ENCODE data around the gene PTPRE. TPM values are rescaled to one million over a fixed set of nuclear protein-coding genes. Genes with fewer than 3 reads are reported as not detected.

PTPRE gene
- total and polyA plus RNA-seq, 10 of the 15 experiments (the other 5 are each of a cell fraction or from before 2014, with no cell fraction given): 2.9 to 7.6 (median 5.8) TPM

GRCh38 chr10:128080641-128081040 is 173.7 kb downstream of the PTPRE start:
- POLR2A ChIA-PET: no interaction called here
- in situ Hi-C loops (cut with MboI): no loop called here
- TF ChIP-seq NR2C1 (IDR thresholded peaks at IDR 0.05) (no peak), USF1 (IDR thresholded peaks at IDR 0.05; ENCODE audit: borderline replicate concordance, extremely low read length, insufficient read depth, low read depth, low read length) (no peak), NKRF (conservative IDR thresholded peaks at IDR 0.05) (no peak), TCF12 (IDR thresholded peaks at IDR 0.05; ENCODE audit: low read depth, low read length) (no peak), SMAD5 (IDR thresholded peaks at IDR 0.05; ENCODE audit: low read depth) (no peak), SREBF2 (IDR thresholded peaks at IDR 0.05; ENCODE audit: low read length) (no peak), ZBTB33 (IDR thresholded peaks at IDR 0.05) (no peak), MTA3 (IDR thresholded peaks at IDR 0.05; ENCODE audit: borderline replicate concordance, low read length) (no peak), CBX3 (IDR thresholded peaks at IDR 0.05; ENCODE audit: borderline replicate concordance, low read depth) (no peak), ZSCAN29 (IDR thresholded peaks at IDR 0.05) (no peak), JUND (IDR thresholded peaks at IDR 0.05; ENCODE audit: low read depth, low read length) (no peak), CREB1 (IDR thresholded peaks at IDR 0.05; ENCODE audit: low read depth) (no peak), E4F1 (IDR thresholded peaks at IDR 0.05; ENCODE audit: borderline replicate concordance, partially characterized antibody) (no peak), E2F8 (IDR thresholded peaks at IDR 0.05; ENCODE audit: low read depth, partially characterized antibody) (no peak), RELA (IDR thresholded peaks at IDR 0.05; ENCODE audit: borderline replicate concordance, partially characterized antibody) (no peak)

More at GRCh38 chr10:128080641-128081040, 173.7 kb downstream of the PTPRE start:
- intact Hi-C loops (cut with micrococcal nuclease; ENCODE audit: unreplicated experiment): no loop called here
- Histone ChIP-seq H3K4me3 (no peak overlapping the region), H3K36me3 (ENCODE audit: control insufficient read depth in 2 of 2, insufficient read depth in 2 of 2, low read length in 1 of 2) (peaks cover 0 to 3% of the 10 kb centered on the region in 2 experiments; a peak in 3 of 4 replicates), H2AFZ (ENCODE audit: control insufficient read depth, low read depth, low read length) (no peak overlapping the region), H3K4me1 (ENCODE audit: control insufficient read depth, insufficient read depth, low read length) (no peaks in the 10 kb centered on the region), H3K9ac (ENCODE audit: control insufficient read depth, insufficient read depth, low read length) (no peak overlapping the region), H3K27me3 (replicated peaks in 1 of 2; ENCODE audit: control insufficient read depth in 2 of 2, insufficient read depth in 2 of 2, low read length in 1 of 2) (no peaks in the 10 kb centered on the region), H4K20me1 (ENCODE audit: control insufficient read depth, insufficient read depth) (no peaks in the 10 kb centered on the region), H3K4me2 (ENCODE audit: control insufficient read depth, insufficient read depth) (no peak overlapping the region), H3K79me2 (ENCODE audit: control insufficient read depth, insufficient read depth, low read length) (no peaks in the 10 kb centered on the region), H3K27ac (ENCODE audit: control insufficient read depth, insufficient read depth) (no peak overlapping the region), H3K9me3 (replicated peaks; ENCODE audit: control insufficient read depth, insufficient read depth, low read length) (no peaks in the 10 kb centered on the region)
- CTCF ChIA-PET: interaction anchor here (0.5 to 2.2 kb wide), 5 partner anchors 10 to 111 kb away, joined by 3 to 22 read pairs (median 4); no protein-coding TSS in a partner anchor
- FAIRE-seq (no peak), DNase-seq (ENCODE audit: low read depth, low spot score) (no peak), ATAC-seq (no peak)
- SMC1A ChIA-PET (ENCODE audit: uncharacterized antibody, unreplicated experiment): interaction anchor here (0.8 to 1.4 kb wide), 4 partner anchors 16 to 131 kb away, joined by 3 to 5 read pairs (median 4); no protein-coding TSS in a partner anchor
- no TSS peak for BruUV-seq (replicated peaks)
- 81% methylated on average over 8 of the region's 8 CpGs for WGBS (ENCODE audit: insufficient coverage, insufficient replicate concordance, low lambda C conversion rate, missing lambda C conversion rate)
- RAD21 ChIA-PET (ENCODE audit: unreplicated experiment): interaction anchor here (1.1 kb wide), 1 partner anchor 19 kb away, joined by 3 read pairs; no protein-coding TSS in a partner anchor
